ENCODE measurements around the gene SLC52A1.

SLC52A1 gene

DNA sequence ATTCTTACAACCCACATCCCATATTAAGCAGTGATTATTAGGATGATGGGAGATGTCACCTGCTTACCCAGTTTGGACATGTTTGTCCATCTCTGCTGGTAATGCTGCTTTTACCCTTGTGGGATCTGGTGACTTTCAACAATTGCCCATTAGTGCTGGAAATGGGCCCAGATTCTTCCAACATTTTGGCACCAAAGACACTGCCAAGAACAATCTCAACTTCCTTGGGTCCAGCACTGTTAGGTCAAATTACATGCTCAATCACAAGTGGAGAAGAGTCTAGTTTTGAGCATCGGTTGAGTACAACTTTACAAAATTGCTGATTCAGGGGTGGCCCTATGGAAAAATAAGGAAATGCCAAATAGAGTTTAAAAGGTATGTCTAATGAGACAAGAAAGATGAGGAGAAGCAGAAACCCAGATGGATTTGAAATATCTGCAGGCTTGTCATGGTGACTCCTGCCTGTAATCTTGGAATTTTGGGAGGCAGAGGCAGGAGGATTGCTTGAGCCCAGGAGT, 30.1 kb upstream of the SLC52A1 start:
- no peak overlapping the region for H3K4me3 ChIP-seq (ENCODE audit: low read depth, low read length)
- TF ChIP-seq, protein P1, sequence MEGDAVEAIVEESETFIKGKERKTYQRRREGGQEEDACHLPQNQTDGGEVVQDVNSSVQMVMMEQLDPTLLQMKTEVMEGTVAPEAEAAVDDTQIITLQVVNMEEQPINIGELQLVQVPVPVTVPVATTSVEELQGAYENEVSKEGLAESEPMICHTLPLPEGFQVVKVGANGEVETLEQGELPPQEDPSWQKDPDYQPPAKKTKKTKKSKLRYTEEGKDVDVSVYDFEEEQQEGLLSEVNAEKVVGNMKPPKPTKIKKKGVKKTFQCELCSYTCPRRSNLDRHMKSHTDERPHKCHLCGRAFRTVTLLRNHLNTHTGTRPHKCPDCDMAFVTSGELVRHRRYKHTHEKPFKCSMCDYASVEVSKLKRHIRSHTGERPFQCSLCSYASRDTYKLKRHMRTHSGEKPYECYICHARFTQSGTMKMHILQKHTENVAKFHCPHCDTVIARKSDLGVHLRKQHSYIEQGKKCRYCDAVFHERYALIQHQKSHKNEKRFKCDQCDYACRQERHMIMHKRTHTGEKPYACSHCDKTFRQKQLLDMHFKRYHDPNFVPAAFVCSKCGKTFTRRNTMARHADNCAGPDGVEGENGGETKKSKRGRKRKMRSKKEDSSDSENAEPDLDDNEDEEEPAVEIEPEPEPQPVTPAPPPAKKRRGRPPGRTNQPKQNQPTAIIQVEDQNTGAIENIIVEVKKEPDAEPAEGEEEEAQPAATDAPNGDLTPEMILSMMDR (IDR thresholded peaks at IDR 0.05; ENCODE audit: low read depth, low read length) = no peak

- TF ChIP-seq, protein P1 (IDR thresholded peaks at IDR 0.05; ENCODE audit: low read depth, low read length) = no peak
- no peak overlapping the region for H3K4me3 ChIP-seq (ENCODE audit: low read depth, low read length)
These were observed 20.3 kb upstream of the SLC52A1 start for GRCh38 chr17:5055543-5055942.

DNA sequence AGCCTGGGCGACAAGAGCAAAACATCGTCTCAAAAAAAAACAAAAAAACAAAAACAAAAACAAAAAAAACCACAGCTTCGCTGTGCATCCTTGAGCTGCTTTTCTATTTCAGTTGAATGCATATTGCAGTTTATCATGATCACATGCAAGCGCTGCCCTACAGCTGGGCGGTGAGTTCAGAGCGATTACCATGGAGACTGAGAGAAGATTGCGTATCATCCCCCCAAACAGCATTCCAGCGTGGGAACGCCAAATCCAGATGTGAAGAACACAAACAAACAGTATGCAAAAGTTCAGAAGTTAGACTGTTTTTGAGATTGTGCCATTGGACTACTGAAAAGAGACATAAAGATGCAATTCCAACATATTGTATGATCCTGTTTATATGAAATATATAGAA, 15.1 kb upstream of the SLC52A1 start:
- TF ChIP-seq, protein P1 (IDR thresholded peaks at IDR 0.05; ENCODE audit: low read depth, low read length) = no peak
- H3K4me3 ChIP-seq (ENCODE audit: low read depth, low read length) = no peak overlapping the region

DNA sequence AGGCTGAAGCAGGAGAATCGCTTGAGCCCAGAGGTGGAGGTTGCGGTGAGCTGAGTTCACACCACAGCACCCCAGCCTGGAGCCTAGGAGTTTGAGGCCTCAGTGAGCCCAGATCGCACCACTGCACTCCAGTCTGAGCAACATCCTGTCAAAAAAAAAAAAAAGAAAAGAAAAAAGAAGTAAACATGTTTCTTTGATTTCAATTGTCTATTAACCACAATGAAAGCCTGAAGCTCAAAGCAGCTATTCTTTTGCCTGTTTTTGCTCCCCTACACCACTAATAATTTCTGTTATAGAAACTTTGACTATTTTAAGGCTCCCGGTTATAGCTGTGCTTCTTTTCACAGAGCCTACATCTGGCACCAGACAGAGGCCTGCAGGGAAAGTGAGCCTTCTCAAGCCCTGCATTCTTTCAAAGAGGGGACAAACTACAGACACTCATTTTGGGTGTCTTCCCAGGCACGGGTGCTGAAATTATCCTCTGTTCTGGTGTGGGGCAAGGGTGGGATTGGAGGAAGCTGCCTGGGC, 14.2 kb upstream of the SLC52A1 start:
- TF ChIP-seq, protein P1 (IDR thresholded peaks at IDR 0.05; ENCODE audit: low read depth, low read length) = no peak
- no peak overlapping the region for H3K4me3 ChIP-seq (ENCODE audit: low read depth, low read length)

GRCh38 chr17:5047446-5047845, 12.2 kb upstream of the SLC52A1 start:
- TF ChIP-seq, protein P1 (IDR thresholded peaks at IDR 0.05; ENCODE audit: low read depth, low read length) = no peak
- H3K4me3 ChIP-seq (ENCODE audit: low read depth, low read length) = no peak overlapping the region

GRCh38 chr17:5045496-5045895, 10.3 kb upstream of the SLC52A1 start:
- no peak overlapping the region for H3K4me3 ChIP-seq (ENCODE audit: low read depth, low read length)
- TF ChIP-seq, protein P1 (IDR thresholded peaks at IDR 0.05; ENCODE audit: low read depth, low read length) = no peak

GRCh38 chr17:5044630-5045029, 9.4 kb upstream of the SLC52A1 start:
- H3K4me3 ChIP-seq (ENCODE audit: low read depth, low read length) = no peak overlapping the region
- TF ChIP-seq, protein P1 (IDR thresholded peaks at IDR 0.05; ENCODE audit: low read depth, low read length) = no peak
